ENCODE results near the gene ERICH3.

- TF ChIP-seq CTCF (IDR thresholded peaks at IDR 0.05; ENCODE audit: low read depth, low read length, missing input control) (no peak), ZBTB33 (IDR thresholded peaks at IDR 0.05) (no peak), RAD21 (IDR thresholded peaks at IDR 0.05) (no peak), MAX (IDR thresholded peaks at IDR 0.05) (no peak), JUND (IDR thresholded peaks at IDR 0.05) (no peak), HNF4G (IDR thresholded peaks at IDR 0.05) (no peak), GABPA (IDR thresholded peaks at IDR 0.05 in 1 of 2, conservative IDR thresholded peaks at IDR 0.05 in 1 of 2) (no peak), RXRA (IDR thresholded peaks at IDR 0.05) (no peak)
Observed at GRCh38 chr1:74590288-74590687, 83.3 kb downstream of the ERICH3 start.

Data from liver (tissue), 3 donors.